K562 (cell line): Measurements from ENCODE around the gene TRIM38. TPM values are rescaled to one million over a fixed set of nuclear protein-coding genes. Genes with fewer than 3 reads are reported as not detected.

ENCODE experiments used
- CBFA2T2 ChIP-seq: fragments of 450-650 bp; conservative IDR thresholded peaks from 2 replicates; pipeline ENCODE4 v1.6.1; 2017; ENCODE audit warnings: mild to moderate bottlenecking
- HDAC1 ChIP-seq, 2 experiments: fragments of 450-650 bp; IDR thresholded peaks; 2 replicates each; pipeline ENCODE4 v1.6.1; 2016 to 2017; ENCODE audit warnings: inconsistent platforms in 1 of 2, mild to moderate bottlenecking in 1 of 2, moderate library complexity in 1 of 2
- HNRNPK ChIP-seq: fragments of 200-400 bp; formaldehyde crosslinking; IDR thresholded peaks from one replicate; pipeline ENCODE4 v1.6.1; 2018; ENCODE audit warnings: mild to moderate bottlenecking, low read depth, low read length; ENCODE audit not compliant: poor library complexity, severe bottlenecking
- HSF4 ChIP-seq: fragments of 250-450 bp; sonication (Bioruptor Pico); IDR thresholded peaks from 2 replicates; pipeline ENCODE4 v2.1.2; 2022; ENCODE audit warnings: mild to moderate bottlenecking, moderate library complexity, borderline replicate concordance
- IRF2 ChIP-seq: sonication (generic); formaldehyde crosslinking; IDR thresholded peaks from 2 replicates; pipeline ENCODE4 v1.8.1; 2022; ENCODE audit warnings: mild to moderate bottlenecking, missing genetic modification reagents
- KAT2B ChIP-seq: IDR thresholded peaks from one replicate; pipeline ENCODE4 v1.6.1; 2012; ENCODE audit warnings: low read depth, mild to moderate bottlenecking, control low read depth, inconsistent platforms, low read length, moderate library complexity
- LEF1 ChIP-seq: fragments of 450-650 bp; IDR thresholded peaks from 2 replicates; pipeline ENCODE4 v1.6.1; 2016; ENCODE audit warnings: mild to moderate bottlenecking
- PHB2 ChIP-seq: fragments of 450-650 bp; IDR thresholded peaks from 2 replicates; pipeline ENCODE4 v1.6.1; 2017; ENCODE audit warnings: low read depth
- PHF21A ChIP-seq: fragments of 450-650 bp; IDR thresholded peaks from 2 replicates; pipeline ENCODE4 v1.6.1; 2017; ENCODE audit warnings: low read depth, borderline replicate concordance
- POLR2A ChIP-seq: fragments of 450-650 bp; conservative IDR thresholded peaks from 2 replicates; pipeline ENCODE4 v1.6.1; 2016
- RCOR1 ChIP-seq, 2 experiments: IDR thresholded peaks; 2 replicates each; pipeline ENCODE4 v1.6.1; 2012; ENCODE audit warnings: low read depth in 2 of 2, low read length in 2 of 2, borderline replicate concordance in 1 of 2, improper control_type of control experiment in 1 of 2
- TAF15 ChIP-seq: fragments of 200-400 bp; formaldehyde crosslinking; IDR thresholded peaks from 2 replicates; pipeline ENCODE4 v1.6.1; 2017; ENCODE audit warnings: mild to moderate bottlenecking, low read depth, low read length, moderate library complexity
- TRIM28 ChIP-seq: fragments of 450-650 bp; IDR thresholded peaks from 2 replicates; pipeline ENCODE4 v1.6.1; 2017
- polyA plus RNA-seq, 8 experiments: library from polyadenylated mRNA; depleted of rRNA in 4 of 8; stranded (reverse) in 5 of 8; unstranded in 3 of 8; fragments of >200 nt; fragmentation: Nextera tagmentation in 2 of 8; fragmentation: Illumina TruSeq in 1 of 8; extraction: Ambion mirVana in 2 of 8; extraction: Trizol in 1 of 8; gene quantifications; 2 replicates each; pipeline versions ENCODE4 v1.2.1 to v1.2.3, GENCODE V29; 2011 to 2014; ENCODE audit warnings: inconsistent platforms in 1 of 8, missing spikeins in 1 of 8
- total RNA-seq, 7 experiments: library from RNA; depleted of rRNA in 6 of 7; stranded (reverse); fragments of >200 nt in 6 of 7; fragmentation: Illumina TruSeq in 2 of 7; extraction: Trizol in 2 of 7; gene quantifications; 2 replicates each; pipeline versions ENCODE4 v1.2.1 to v1.2.3, GENCODE V29; 2011 to 2021; ENCODE audit warnings: low replicate concordance in 1 of 7
- TF ChIP-seq, protein P1 (sequence below), 2 experiments: fragments of 450-650 bp; IDR thresholded peaks; 2 replicates each; pipeline ENCODE4 v1.6.1; 2018; ENCODE audit warnings: mild to moderate bottlenecking in 2 of 2, low read depth in 1 of 2; ENCODE audit not compliant: partially characterized antibody in 2 of 2
- TF ChIP-seq, protein P2 (sequence below), 2 experiments: fragments of 450-650 bp; conservative IDR thresholded peaks; 2 replicates each; pipeline ENCODE4 v1.6.1; 2017; ENCODE audit warnings: mild to moderate bottlenecking in 2 of 2, moderate library complexity in 2 of 2
- TF ChIP-seq, protein P3 (sequence below): fragments of 250-450 bp; sonication (Bioruptor Pico); IDR thresholded peaks from 2 replicates; pipeline ENCODE4 v1.9.0; 2021; ENCODE audit warnings: mild to moderate bottlenecking
- TF ChIP-seq, protein P4 (sequence below): sonication (generic); formaldehyde crosslinking; IDR thresholded peaks from 2 replicates; pipeline ENCODE4 v1.8.0; 2022; ENCODE audit warnings: mild to moderate bottlenecking, missing genetic modification reagents
- TF ChIP-seq, protein P5 (sequence below): sonication (generic); IDR thresholded peaks from 2 replicates; pipeline ENCODE4 v1.6.1; 2016
- TF ChIP-seq, protein P6 (sequence below): fragments of 250-450 bp; sonication (Bioruptor Pico); IDR thresholded peaks from 2 replicates; pipeline ENCODE4 v1.5.1; 2021; ENCODE audit warnings: mild to moderate bottlenecking

Gene TRIM38
- total and polyA plus RNA-seq, 9 of the 15 experiments (the other 6 are each of a cell fraction or from before 2014, with no cell fraction given) = 1.7 to 6.7 (median 6.3) TPM

DNA sequence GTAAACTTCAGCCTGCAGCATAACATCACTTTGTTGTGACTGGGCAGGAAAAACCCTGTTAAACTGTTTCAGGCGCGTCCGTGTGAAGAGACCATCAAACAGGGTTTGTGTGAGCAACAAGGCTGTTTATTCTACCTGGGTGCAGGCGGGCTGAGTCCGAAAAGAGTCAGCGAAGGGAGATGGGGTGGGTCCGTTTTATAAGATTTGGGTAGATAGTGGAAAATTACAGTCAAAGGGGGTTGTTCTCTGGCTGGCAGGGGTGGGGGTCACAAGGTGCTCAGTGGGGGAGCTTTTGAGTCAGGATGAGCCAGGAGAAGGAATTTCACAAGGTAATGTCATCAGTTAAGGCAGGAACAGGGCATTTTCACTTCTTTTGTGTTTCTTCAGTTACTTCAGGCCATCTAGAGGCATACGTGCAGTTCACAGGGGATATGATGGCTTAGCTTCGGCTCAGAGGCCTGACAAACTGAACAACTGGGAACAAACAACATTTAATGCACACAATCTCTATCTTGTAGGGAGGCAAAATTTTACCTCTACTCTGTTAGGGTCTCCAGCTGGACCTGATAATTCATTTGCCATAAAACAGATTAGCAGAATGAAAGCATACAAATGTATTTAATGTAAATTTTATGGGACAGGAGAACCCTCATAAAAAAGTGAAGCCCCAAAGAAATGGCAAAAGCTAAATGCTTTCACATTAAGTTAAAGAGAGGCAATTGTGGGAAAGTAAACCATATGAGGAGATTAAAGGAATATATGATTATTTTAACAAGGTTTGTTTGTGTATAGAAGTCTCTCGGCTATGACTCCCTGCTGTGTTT lies 66.4 kb downstream of the TRIM38 start (continued):
- TF ChIP-seq, protein P1, sequence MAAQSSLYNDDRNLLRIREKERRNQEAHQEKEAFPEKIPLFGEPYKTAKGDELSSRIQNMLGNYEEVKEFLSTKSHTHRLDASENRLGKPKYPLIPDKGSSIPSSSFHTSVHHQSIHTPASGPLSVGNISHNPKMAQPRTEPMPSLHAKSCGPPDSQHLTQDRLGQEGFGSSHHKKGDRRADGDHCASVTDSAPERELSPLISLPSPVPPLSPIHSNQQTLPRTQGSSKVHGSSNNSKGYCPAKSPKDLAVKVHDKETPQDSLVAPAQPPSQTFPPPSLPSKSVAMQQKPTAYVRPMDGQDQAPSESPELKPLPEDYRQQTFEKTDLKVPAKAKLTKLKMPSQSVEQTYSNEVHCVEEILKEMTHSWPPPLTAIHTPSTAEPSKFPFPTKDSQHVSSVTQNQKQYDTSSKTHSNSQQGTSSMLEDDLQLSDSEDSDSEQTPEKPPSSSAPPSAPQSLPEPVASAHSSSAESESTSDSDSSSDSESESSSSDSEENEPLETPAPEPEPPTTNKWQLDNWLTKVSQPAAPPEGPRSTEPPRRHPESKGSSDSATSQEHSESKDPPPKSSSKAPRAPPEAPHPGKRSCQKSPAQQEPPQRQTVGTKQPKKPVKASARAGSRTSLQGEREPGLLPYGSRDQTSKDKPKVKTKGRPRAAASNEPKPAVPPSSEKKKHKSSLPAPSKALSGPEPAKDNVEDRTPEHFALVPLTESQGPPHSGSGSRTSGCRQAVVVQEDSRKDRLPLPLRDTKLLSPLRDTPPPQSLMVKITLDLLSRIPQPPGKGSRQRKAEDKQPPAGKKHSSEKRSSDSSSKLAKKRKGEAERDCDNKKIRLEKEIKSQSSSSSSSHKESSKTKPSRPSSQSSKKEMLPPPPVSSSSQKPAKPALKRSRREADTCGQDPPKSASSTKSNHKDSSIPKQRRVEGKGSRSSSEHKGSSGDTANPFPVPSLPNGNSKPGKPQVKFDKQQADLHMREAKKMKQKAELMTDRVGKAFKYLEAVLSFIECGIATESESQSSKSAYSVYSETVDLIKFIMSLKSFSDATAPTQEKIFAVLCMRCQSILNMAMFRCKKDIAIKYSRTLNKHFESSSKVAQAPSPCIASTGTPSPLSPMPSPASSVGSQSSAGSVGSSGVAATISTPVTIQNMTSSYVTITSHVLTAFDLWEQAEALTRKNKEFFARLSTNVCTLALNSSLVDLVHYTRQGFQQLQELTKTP (IDR thresholded peaks at IDR 0.05; ENCODE audit: low read depth in 1 of 2, partially characterized antibody in 2 of 2) = peak; percentile 67 to 79
- TF ChIP-seq, protein P2, sequence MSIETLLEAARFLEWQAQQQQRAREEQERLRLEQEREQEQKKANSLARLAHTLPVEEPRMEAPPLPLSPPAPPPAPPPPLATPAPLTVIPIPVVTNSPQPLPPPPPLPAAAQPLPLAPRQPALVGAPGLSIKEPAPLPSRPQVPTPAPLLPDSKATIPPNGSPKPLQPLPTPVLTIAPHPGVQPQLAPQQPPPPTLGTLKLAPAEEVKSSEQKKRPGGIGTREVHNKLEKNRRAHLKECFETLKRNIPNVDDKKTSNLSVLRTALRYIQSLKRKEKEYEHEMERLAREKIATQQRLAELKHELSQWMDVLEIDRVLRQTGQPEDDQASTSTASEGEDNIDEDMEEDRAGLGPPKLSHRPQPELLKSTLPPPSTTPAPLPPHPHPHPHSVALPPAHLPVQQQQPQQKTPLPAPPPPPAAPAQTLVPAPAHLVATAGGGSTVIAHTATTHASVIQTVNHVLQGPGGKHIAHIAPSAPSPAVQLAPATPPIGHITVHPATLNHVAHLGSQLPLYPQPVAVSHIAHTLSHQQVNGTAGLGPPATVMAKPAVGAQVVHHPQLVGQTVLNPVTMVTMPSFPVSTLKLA (conservative IDR thresholded peaks at IDR 0.05) = no peak
- TF ChIP-seq POLR2A = peak; percentile 44
- TF ChIP-seq, protein P3, sequence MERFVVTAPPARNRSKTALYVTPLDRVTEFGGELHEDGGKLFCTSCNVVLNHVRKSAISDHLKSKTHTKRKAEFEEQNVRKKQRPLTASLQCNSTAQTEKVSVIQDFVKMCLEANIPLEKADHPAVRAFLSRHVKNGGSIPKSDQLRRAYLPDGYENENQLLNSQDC (CRISPR knock-in tag) = peak; percentile 15
- TF ChIP-seq, protein P4, sequence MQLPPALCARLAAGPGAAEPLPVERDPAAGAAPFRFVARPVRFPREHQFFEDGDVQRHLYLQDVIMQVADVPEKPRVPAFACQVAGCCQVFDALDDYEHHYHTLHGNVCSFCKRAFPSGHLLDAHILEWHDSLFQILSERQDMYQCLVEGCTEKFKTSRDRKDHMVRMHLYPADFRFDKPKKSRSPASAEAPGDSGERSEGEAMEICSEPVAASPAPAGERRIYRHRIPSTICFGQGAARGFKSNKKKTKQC (CRISPR knock-in tag) = no peak
- TF ChIP-seq, protein P5, sequence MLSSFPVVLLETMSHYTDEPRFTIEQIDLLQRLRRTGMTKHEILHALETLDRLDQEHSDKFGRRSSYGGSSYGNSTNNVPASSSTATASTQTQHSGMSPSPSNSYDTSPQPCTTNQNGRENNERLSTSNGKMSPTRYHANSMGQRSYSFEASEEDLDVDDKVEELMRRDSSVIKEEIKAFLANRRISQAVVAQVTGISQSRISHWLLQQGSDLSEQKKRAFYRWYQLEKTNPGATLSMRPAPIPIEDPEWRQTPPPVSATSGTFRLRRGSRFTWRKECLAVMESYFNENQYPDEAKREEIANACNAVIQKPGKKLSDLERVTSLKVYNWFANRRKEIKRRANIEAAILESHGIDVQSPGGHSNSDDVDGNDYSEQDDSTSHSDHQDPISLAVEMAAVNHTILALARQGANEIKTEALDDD = no peak; the same call in 1 of the 2 replicates
- TF ChIP-seq IRF2 = no peak
- TF ChIP-seq, protein P6, sequence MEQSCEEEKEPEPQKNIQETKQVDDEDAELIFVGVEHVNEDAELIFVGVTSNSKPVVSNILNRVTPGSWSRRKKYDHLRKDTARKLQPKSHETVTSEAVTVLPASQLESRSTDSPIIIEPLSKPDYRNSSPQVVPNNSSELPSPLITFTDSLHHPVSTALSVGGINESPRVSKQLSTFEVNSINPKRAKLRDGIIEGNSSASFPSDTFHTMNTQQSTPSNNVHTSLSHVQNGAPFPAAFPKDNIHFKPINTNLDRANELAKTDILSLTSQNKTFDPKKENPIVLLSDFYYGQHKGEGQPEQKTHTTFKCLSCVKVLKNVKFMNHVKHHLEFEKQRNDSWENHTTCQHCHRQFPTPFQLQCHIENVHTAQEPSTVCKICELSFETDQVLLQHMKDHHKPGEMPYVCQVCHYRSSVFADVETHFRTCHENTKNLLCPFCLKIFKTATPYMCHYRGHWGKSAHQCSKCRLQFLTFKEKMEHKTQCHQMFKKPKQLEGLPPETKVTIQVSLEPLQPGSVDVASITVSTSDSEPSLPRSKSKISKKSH (CRISPR knock-in tag) = no peak
- no peak for TF ChIP-seq PHF21A
- TF ChIP-seq TRIM28 = no peak
- no peak for TF ChIP-seq PHB2
- no peak for TF ChIP-seq CBFA2T2
- TF ChIP-seq TAF15 = no peak
- 0 out of 4 replicates have a peak, but pooled peaks of 1 of the 2 experiments have one; percentile 30 for TF ChIP-seq HDAC1 (IDR thresholded peaks at IDR 0.05)
- TF ChIP-seq KAT2B = no peak
- no peak for TF ChIP-seq HNRNPK
- no peak for TF ChIP-seq LEF1
- TF ChIP-seq RCOR1 (IDR thresholded peaks at IDR 0.05; ENCODE audit: borderline replicate concordance in 1 of 2, low read depth in 2 of 2, low read length in 2 of 2) = no peak
- peak; percentile 79; the same call in 1 of the 2 replicates for TF ChIP-seq HSF4
